Measurements from ENCODE around the gene RFX3. TPM values are rescaled to one million over a fixed set of nuclear protein-coding genes. Genes with fewer than 3 reads are reported as not detected.

RFX3 gene
- total RNA-seq, 1 experiment from 2014 or later, result 9.9 TPM

GRCh38 chr9:3415906-3416305, 109.9 kb downstream of the RFX3 start:
- H3K27me3 ChIP-seq (ENCODE audit: insufficient read depth, low read length), result no peaks in the 10 kb centered on the region
- H4K20me1 ChIP-seq (ENCODE audit: control insufficient read depth, insufficient read depth, insufficient read length), result no peaks in the 10 kb centered on the region
- no peak overlapping the region for H2BK15ac ChIP-seq (ENCODE audit: low read depth, low read length)
- no peak overlapping the region for H3K4ac ChIP-seq (ENCODE audit: low read depth, low read length)
- no peak overlapping the region for H3T11ph ChIP-seq (ENCODE audit: low read length)
- H3K79me2 ChIP-seq (ENCODE audit: insufficient read depth, low read length), result no peaks in the 10 kb centered on the region
- no peak overlapping the region for H2BK20ac ChIP-seq (ENCODE audit: low read depth, low read length, poor library complexity, severe bottlenecking)
- H2BK5ac ChIP-seq (ENCODE audit: insufficient read length, low read length), result no peak overlapping the region
- no peak overlapping the region for H3K23ac ChIP-seq (ENCODE audit: insufficient read length, low read depth, low read length)
- no peak overlapping the region for H4K5ac ChIP-seq (ENCODE audit: insufficient read length, low read depth, low read length)
- no peak overlapping the region for H4K91ac ChIP-seq (ENCODE audit: insufficient read length, low read depth, low read length)
- Mint-ChIP-seq H3K4me3 (no peak overlapping the region), H3K27me3 (ENCODE audit: low read depth) (no peaks in the 10 kb centered on the region), H3K9me3 (no peaks in the 10 kb centered on the region), H3K4me1 (no peaks in the 10 kb centered on the region), H3K36me3 (ENCODE audit: insufficient read depth in 1 of 3, low read depth in 3 of 3) (no peaks in the 10 kb centered on the region), H3K27ac (no peak overlapping the region; a peak in 1 of 7 replicates)
- DNase-seq, result no peak
- no peak overlapping the region for H2AK5ac ChIP-seq (ENCODE audit: insufficient read length, low read length)
- H4K8ac ChIP-seq (replicated peaks; ENCODE audit: insufficient read length, low read depth, low read length), result no peak overlapping the region
- no peak overlapping the region for H3K27ac ChIP-seq (ENCODE audit: insufficient read length, low read depth, low read length)
- H2BK120ac ChIP-seq (ENCODE audit: low read depth, low read length, poor library complexity, severe bottlenecking), result no peak overlapping the region
- no peak overlapping the region for H2BK12ac ChIP-seq (ENCODE audit: insufficient read length, low read depth, low read length)
- no peak overlapping the region for H3K14ac ChIP-seq (ENCODE audit: insufficient read depth, low read length)
- H2AFZ ChIP-seq (ENCODE audit: low read length), result no peak overlapping the region
- no peak overlapping the region for H3K4me2 ChIP-seq (ENCODE audit: insufficient read depth, insufficient read length, low read length)
- H3K9me3 ChIP-seq (ENCODE audit: control insufficient read depth, low read depth, low read length), result no peaks in the 10 kb centered on the region
- H3K18ac ChIP-seq (ENCODE audit: insufficient read length, low read depth, low read length), result no peak overlapping the region
- no peak overlapping the region for H3K56ac ChIP-seq (ENCODE audit: insufficient read length, low read depth, low read length)
- no peaks in the 10 kb centered on the region for H3K79me1 ChIP-seq (ENCODE audit: insufficient read depth, low read depth, low read length, poor library complexity, severe bottlenecking)
- H3K9ac ChIP-seq (ENCODE audit: extremely low read depth, insufficient read length, low read length), result no peak overlapping the region
- TF ChIP-seq, protein P1, sequence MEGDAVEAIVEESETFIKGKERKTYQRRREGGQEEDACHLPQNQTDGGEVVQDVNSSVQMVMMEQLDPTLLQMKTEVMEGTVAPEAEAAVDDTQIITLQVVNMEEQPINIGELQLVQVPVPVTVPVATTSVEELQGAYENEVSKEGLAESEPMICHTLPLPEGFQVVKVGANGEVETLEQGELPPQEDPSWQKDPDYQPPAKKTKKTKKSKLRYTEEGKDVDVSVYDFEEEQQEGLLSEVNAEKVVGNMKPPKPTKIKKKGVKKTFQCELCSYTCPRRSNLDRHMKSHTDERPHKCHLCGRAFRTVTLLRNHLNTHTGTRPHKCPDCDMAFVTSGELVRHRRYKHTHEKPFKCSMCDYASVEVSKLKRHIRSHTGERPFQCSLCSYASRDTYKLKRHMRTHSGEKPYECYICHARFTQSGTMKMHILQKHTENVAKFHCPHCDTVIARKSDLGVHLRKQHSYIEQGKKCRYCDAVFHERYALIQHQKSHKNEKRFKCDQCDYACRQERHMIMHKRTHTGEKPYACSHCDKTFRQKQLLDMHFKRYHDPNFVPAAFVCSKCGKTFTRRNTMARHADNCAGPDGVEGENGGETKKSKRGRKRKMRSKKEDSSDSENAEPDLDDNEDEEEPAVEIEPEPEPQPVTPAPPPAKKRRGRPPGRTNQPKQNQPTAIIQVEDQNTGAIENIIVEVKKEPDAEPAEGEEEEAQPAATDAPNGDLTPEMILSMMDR (conservative IDR thresholded peaks at IDR 0.05), result no peak
- no peaks in the 10 kb centered on the region for H3K4me1 ChIP-seq (ENCODE audit: insufficient read depth, low read length)
- H3K23me2 ChIP-seq (ENCODE audit: insufficient read length, low read depth, low read length, poor library complexity, severe bottlenecking), result no peaks in the 10 kb centered on the region

All from H9 (cell line).